D341Med (cell line): ENCODE data around the gene KCNQ4.

Experiments used
- DNase-seq: peaks from one replicate; pipeline ENCODE4 v3.0.0; 2012; ENCODE audit warnings: low spot score

Gene KCNQ4

DNA sequence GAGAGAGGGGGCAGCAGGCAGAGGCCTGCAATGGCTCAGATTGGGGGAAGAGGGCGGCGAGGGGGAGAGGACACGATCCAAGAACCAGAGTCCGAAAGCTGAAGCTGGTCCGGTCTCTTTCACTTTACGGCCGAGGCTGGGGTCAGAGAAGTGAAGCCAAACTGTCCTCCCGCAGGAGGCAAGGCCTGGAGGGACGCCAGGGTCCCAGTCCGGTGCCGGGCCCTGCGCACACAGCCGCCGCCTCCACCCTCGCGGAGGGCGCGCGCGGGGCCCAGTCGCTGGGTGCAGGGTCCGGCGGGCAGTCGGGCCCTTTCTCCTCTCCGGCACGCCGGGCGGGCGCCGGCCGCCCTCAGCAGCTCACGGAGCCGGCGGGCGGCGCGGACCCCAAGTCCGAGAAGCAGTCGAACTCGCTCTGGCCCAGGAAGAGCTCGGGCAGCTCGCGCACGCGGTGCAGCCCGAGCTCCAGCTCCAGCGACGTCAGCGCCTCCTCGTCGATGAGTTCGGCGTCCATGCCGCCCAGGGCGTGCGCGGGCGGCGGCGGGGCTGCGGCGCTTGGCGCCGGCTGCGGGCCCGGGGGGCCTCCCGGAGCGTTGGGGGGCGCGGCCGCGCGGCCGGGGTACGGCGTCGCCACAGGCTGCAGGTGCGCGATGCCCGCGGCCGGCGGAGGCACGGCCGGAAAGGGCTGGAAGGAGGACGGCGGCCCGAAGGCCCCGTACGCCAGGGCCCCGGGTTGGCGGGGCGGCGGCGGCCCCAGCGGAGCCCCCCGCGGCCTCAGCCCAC is 77.8 kb downstream of the KCNQ4 start:
- no peak for DNase-seq

DNA sequence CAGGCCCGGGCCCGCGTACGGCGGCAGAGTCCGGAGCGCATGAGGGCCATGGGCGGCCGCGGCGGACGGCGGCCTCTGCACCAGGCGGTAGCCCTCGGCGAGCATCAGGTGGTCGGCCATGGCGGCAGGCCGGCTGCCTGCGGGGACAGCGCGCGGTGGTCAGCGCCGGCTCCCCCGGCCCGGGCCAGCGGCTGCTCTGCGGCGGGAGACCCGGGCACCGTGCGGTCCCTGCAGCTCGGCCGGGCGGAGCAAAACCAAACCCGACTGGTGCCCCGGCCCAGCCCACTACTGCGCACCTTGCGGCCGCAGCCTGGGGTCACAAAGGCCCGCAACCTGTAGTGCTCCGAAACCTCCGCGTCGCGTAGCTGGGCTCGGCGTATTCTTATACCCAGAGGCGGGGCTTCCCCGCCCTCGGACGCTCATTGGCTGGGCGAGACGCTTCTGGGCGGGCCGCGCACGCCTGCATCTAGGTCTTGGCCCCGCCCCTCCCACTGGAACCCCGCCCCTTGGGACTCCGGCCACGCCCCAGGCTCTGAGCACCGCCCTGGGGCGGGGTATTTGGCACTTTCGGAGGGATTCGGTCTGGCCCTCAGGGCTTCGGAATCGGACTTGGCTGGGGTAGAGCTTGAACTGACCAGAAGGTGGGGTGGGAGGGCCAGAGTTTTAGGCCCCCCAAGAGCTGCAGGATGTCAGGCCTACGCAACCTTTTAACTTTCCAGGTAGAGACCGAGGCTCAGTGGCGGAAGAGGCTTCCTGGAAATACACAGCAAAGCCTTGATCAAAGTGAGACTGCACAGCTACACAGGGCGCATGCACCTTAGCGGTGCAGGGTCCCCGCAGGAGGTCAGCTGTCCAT is 78.6 kb downstream of the KCNQ4 start, which contains the start of gene CITED4:
CITED4 (minus strand) TSS at position 356 of the 856 bp plus-strand sequence; CDS start at position 120, 236 bp downstream.
- DNase-seq, result peak; percentile 97

DNA sequence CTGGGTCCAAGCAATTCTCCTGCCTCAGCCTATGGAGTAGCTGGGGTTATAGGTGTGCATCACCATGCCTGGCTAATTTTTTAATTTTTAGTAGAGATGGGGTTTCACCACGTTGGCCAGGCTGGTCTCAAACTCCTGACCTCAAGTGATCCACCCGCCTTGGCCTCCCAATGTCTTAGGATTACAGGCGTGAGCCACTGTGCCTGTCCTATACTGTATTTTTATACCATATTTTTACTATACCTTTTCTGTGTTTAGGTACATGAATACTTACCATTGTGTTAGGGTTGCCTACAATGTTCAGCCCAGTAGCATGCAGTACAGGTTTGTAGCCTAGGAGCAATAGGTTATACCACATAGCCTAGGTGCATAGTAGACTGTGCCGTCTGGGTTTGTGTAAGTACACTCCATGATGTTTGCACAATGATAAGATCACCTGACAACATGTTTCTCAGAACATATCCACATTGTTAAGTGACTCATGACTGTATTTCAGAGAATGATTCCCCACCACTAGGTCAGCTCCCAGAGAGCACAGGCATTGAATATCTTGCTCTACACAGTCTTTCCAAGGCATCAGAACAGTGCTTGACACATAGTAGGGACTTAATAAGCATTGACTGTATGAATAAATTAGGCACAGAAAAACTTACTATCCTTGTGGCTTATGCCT is 84.6 kb downstream of the KCNQ4 start:
- no peak for DNase-seq

GRCh38 chr1:40870135-40870728 is 86.6 kb downstream of the KCNQ4 start:
- no peak for DNase-seq

GRCh38 chr1:40872276-40872675 is 88.7 kb downstream of the KCNQ4 start:
- no peak for DNase-seq

- DNase-seq, result no peak
Measured at GRCh38 chr1:40873863-40874472, 90.4 kb downstream of the KCNQ4 start.

DNA sequence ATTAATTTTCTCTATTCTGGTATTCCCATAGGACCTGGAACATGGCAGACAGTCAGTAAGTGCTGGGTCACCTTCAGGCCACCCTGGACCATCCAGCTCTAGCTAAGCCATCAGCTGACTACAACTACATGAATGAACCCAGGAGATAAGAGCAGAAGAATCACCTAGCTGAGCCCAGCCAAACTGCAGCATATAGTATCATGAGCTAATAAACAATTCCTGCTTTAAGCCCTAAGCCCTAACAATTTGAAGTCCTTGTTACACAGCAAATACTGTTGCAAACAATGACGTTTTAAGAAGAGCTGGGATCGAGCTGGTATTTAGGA is 92.8 kb downstream of the KCNQ4 start:
- no peak for DNase-seq

- DNase-seq, result no peak
Measured at GRCh38 chr1:40876891-40877290, 93.3 kb downstream of the KCNQ4 start.

DNA sequence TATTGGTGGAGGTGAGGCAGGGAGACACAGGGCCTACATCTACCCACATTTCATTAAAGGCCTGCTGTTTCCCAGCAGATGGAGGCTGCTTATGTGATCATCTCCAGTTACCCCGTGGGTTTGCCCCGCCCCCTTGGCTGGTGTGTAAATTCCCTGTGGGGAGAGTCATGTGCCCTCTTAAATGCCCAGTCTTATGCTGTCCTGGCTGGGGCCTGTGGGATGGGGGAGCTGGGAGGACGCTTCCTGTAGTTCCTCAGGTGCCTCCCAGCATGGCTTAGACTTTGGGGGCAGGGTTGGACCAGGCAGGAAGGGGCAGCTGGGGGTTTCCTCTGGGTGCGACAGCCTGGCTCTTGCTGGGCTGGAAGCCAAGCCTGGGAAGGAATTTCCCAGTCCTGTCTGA is 94.1 kb downstream of the KCNQ4 start:
- peak; percentile 81 for DNase-seq

DNA sequence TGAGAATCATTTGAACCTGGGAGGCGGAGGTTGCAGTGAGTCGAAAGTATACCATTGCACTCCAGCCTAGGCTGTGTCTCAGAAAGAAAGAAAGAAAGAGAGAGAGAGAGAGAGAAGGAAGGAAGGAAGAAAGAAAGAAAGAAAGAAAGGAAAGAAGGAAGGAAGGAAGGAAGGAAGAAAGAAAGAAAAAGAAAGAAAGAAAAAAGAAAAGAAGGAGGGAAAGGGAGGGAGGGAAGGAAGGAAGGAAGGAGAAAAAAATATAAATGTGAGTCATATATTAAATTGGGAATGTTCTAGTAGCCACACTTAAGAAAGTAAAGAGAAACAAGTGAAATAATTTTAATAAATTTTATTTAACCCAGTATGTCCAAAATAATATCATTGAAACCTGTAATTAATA is 95.3 kb downstream of the KCNQ4 start:
- DNase-seq, result no peak

DNA sequence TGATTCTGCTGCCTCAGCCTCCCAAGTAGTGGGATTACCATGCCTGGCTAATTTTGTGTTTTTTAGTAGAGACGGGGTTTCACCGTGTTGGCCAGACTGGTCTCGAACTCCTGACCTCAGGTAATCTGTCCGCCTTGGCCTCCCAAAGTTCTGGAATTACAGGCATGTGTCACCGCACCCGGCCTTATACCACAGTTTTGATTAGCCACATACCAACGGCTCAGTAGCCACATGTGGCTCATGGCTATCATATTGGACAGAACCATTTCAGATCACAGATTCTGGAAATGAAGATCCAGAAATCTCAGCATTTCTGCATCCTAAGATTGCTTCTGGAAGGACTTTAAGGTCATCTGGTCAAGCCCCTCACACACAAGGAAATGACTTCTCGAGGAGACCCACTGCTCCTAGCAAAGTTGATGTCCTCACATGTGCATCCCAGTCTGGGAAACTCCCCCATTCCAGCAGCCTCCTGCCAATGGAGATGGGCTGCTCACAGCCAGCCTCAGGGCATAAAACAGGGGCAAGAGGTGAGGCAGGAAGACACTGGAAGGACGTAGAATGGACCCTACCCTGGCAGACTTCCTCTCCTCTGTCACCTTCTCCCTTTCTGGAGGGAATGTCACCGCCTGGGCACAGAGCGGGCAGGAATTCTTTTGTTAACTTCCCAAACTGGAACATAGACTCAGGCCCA is 96.0 kb downstream of the KCNQ4 start:
- DNase-seq, result no peak

GRCh38 chr1:40880813-40881549 is 97.4 kb downstream of the KCNQ4 start:
- DNase-seq, result no peak

- DNase-seq, result no peak
Measured at GRCh38 chr1:40884055-40884795, 100.6 kb downstream of the KCNQ4 start.

GRCh38 chr1:40886318-40887011 is 102.9 kb downstream of the KCNQ4 start:
- no peak for DNase-seq

GRCh38 chr1:40887012-40887378 is 103.4 kb downstream of the KCNQ4 start:
- no peak for DNase-seq

DNA sequence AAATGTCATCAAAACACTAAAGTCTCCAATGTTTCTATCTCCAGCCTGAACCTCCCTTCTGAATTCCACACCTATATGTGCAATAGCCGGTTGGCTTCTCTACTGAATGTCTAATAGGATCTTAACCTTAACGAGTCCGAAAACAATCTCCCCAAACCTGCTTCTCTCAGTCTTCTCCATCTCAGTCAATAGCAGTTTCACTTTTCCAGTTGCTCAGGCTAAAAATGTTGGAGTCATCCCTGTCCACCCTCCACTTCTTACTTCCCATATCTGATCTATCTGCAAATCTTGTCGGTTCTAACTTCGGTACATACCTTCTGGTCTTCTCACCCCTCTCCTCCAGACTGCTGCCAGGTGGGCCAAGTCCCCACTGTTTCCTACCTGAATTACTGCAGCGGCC is 104.1 kb downstream of the KCNQ4 start:
- DNase-seq, result no peak
